Measurements from ENCODE around the gene WDR90. TPM values are rescaled to one million over a fixed set of nuclear protein-coding genes. Genes with fewer than 3 reads are reported as not detected.

WDR90 gene
- total and polyA plus RNA-seq, 2 of the 13 experiments (the other 11 are each of a cell fraction or from before 2014, with no cell fraction given), result 14.9 to 28.9 TPM

DNA sequence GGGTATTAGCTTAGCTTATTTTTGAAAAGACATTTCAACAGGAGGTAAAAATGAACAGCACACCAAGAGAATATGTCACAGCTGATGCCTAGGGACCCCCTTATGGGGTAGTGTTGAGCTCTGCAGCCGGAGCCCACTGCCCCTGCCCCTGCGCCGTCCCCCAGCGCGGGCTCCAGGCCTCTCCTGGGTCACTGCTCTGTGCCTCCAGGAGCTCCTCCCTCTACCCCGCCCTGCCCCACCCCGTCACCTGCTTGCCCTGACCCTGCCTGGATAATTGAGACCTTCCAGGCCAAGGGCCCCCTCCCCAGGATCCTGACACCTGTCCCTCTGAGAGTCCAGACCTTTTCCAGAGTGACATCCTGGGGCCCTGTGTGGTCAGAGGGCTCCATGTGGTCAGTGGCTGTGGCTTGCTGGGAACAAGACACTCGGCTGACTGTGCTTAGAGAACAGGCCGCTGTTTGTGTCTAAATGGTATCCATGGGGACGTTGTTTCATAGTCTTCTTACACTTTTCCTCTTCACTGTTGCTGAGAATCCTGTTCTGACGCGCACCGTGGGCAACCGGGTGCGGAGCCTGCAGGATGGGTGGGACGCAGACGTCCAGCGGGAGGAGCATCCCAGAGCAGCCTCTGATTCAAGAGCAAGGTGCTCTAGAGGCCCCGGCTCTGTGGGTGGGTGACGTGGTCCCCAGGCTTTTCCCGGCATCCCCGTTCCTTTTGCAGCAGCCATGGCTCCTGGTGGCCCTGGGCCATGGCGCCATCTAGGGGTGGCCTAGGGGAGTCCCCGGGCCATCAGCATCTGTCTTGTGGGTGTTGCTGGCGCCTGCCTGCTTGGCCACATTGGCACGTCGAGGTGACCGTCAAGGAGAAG is 38.4 kb upstream of the WDR90 start (continued):
- TF ChIP-seq, protein P1, sequence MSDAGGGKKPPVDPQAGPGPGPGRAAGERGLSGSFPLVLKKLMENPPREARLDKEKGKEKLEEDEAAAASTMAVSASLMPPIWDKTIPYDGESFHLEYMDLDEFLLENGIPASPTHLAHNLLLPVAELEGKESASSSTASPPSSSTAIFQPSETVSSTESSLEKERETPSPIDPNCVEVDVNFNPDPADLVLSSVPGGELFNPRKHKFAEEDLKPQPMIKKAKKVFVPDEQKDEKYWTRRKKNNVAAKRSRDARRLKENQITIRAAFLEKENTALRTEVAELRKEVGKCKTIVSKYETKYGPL (CRISPR knock-in tag; IDR thresholded peaks at IDR 0.05), result no peak
- TF ChIP-seq BCL6 (CRISPR knock-in tag; IDR thresholded peaks at IDR 0.05), result peak; percentile 35
- TF ChIP-seq EED (CRISPR knock-in tag; IDR thresholded peaks at IDR 0.05), result no peak
- TF ChIP-seq ZNF33B (CRISPR knock-in tag; IDR thresholded peaks at IDR 0.05), result no peak
- TF ChIP-seq RARA (CRISPR knock-in tag; IDR thresholded peaks at IDR 0.05), result no peak
- TF ChIP-seq ETV6 (CRISPR knock-in tag; conservative IDR thresholded peaks at IDR 0.05), result no peak

DNA sequence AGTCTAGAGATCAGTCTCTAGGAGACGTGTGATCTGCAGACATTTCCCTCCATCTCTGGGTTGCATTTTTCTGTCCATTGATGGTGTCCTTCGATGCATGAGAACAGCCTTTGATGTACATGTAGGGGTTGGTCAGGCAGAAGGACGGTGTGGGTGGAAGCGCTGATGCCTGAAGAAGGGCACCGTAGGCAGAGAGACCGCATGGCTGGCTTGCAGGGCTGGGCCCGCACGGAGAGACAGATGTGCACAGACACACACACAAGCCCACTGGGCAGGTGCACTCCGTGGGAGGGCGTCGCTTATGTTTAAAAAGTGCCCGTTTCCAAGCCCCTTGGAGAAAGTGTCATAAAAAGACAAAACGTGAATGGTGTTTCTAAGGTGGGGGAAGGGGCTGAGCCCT is 34.0 kb upstream of the WDR90 start:
- Histone ChIP-seq H4K20me1 (ENCODE audit: insufficient read depth, low read length) (no peaks in the 10 kb centered on the region), H3K36me3 (replicated peaks in 1 of 2; ENCODE audit: control insufficient read depth in 1 of 2, insufficient read depth in 2 of 2, low read length in 2 of 2) (peaks cover 1 to 9% of the 10 kb centered on the region in 2 experiments; a peak in 1 of 5 replicates), H3K27me3 (ENCODE audit: control insufficient read depth in 1 of 2, insufficient read depth in 2 of 2, low read length in 2 of 2) (no peaks in the 10 kb centered on the region), H3K79me2 (ENCODE audit: insufficient read depth, low read length) (no peaks in the 10 kb centered on the region), H3K4me2 (ENCODE audit: low read depth, low read length) (no peak overlapping the region), H3K9me3 (ENCODE audit: low read length) (no peaks in the 10 kb centered on the region), H2AFZ (ENCODE audit: low read length) (no peak overlapping the region), H3K27ac (ENCODE audit: extremely low read length, insufficient read depth, low read length) (no peak overlapping the region), H3K4me1 (ENCODE audit: insufficient read depth, low read length) (peaks cover 18% of the 10 kb centered on the region), H3K4me3 (replicated peaks in 1 of 3; ENCODE audit: insufficient read depth in 1 of 3, low read depth in 2 of 3, low read length in 3 of 3) (no peak overlapping the region), H3K9ac (ENCODE audit: insufficient read depth, low read depth, low read length) (no peak overlapping the region)
- CTCF ChIA-PET (ENCODE audit: low intra/inter-chr PET ratio, low total read pairs), result no interaction called here
- in situ Hi-C loops (cut with HindIII; ENCODE audit: extremely low pct_ligation_motif_present, low pct_unique_long_range_greater_than_20kb) (no loop called here), intact Hi-C loops (cut with micrococcal nuclease; ENCODE audit: unreplicated experiment) (no loop called here)
- no TSS peak for BruUV-seq (replicated peaks)
- 99% methylated on average over 13 of the region's 13 CpGs for WGBS (ENCODE audit: low lambda C conversion rate)
- FAIRE-seq, result no peak
- ATAC-seq, result no peak
- POLR2A ChIA-PET, result no interaction called here
- DNase-seq (ENCODE audit: low spot score), result no peak
- TF ChIP-seq NR3C1 (CRISPR knock-in tag; IDR thresholded peaks at IDR 0.05) (no peak), ZNF343 (CRISPR knock-in tag; IDR thresholded peaks at IDR 0.05) (no peak), TARDBP (CRISPR knock-in tag; IDR thresholded peaks at IDR 0.05) (no peak), ZNF768 (CRISPR knock-in tag; IDR thresholded peaks at IDR 0.05) (no peak), ZSCAN9 (CRISPR knock-in tag; IDR thresholded peaks at IDR 0.05; ENCODE audit: borderline replicate concordance) (no peak), ZSCAN21 (CRISPR knock-in tag; IDR thresholded peaks at IDR 0.05; ENCODE audit: borderline replicate concordance) (no peak)
- TF ChIP-seq, protein P2, sequence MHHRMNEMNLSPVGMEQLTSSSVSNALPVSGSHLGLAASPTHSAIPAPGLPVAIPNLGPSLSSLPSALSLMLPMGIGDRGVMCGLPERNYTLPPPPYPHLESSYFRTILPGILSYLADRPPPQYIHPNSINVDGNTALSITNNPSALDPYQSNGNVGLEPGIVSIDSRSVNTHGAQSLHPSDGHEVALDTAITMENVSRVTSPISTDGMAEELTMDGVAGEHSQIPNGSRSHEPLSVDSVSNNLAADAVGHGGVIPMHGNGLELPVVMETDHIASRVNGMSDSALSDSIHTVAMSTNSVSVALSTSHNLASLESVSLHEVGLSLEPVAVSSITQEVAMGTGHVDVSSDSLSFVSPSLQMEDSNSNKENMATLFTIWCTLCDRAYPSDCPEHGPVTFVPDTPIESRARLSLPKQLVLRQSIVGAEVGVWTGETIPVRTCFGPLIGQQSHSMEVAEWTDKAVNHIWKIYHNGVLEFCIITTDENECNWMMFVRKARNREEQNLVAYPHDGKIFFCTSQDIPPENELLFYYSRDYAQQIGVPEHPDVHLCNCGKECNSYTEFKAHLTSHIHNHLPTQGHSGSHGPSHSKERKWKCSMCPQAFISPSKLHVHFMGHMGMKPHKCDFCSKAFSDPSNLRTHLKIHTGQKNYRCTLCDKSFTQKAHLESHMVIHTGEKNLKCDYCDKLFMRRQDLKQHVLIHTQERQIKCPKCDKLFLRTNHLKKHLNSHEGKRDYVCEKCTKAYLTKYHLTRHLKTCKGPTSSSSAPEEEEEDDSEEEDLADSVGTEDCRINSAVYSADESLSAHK (CRISPR knock-in tag; IDR thresholded peaks at IDR 0.05; ENCODE audit: borderline replicate concordance), result no peak
- TF ChIP-seq, protein P3, sequence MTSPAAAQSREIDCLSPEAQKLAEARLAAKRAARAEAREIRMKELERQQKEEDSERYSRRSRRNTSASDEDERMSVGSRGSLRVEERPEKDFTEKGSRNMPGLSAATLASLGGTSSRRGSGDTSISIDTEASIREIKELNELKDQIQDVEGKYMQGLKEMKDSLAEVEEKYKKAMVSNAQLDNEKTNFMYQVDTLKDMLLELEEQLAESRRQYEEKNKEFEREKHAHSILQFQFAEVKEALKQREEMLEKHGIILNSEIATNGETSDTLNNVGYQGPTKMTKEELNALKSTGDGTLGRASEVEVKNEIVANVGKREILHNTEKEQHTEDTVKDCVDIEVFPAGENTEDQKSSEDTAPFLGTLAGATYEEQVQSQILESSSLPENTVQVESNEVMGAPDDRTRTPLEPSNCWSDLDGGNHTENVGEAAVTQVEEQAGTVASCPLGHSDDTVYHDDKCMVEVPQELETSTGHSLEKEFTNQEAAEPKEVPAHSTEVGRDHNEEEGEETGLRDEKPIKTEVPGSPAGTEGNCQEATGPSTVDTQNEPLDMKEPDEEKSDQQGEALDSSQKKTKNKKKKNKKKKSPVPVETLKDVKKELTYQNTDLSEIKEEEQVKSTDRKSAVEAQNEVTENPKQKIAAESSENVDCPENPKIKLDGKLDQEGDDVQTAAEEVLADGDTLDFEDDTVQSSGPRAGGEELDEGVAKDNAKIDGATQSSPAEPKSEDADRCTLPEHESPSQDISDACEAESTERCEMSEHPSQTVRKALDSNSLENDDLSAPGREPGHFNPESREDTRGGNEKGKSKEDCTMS (CRISPR knock-in tag; conservative IDR thresholded peaks at IDR 0.05), result no peak
- TF ChIP-seq, protein P4, sequence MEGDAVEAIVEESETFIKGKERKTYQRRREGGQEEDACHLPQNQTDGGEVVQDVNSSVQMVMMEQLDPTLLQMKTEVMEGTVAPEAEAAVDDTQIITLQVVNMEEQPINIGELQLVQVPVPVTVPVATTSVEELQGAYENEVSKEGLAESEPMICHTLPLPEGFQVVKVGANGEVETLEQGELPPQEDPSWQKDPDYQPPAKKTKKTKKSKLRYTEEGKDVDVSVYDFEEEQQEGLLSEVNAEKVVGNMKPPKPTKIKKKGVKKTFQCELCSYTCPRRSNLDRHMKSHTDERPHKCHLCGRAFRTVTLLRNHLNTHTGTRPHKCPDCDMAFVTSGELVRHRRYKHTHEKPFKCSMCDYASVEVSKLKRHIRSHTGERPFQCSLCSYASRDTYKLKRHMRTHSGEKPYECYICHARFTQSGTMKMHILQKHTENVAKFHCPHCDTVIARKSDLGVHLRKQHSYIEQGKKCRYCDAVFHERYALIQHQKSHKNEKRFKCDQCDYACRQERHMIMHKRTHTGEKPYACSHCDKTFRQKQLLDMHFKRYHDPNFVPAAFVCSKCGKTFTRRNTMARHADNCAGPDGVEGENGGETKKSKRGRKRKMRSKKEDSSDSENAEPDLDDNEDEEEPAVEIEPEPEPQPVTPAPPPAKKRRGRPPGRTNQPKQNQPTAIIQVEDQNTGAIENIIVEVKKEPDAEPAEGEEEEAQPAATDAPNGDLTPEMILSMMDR (CRISPR knock-in tag; IDR thresholded peaks at IDR 0.05), result no peak
